ENCODE results near the gene PIGP. TPM values are rescaled to one million over a fixed set of nuclear protein-coding genes. Genes with fewer than 3 reads are reported as not detected.
A peak's percentile ranks its signal among the peaks of the same experiment; 100 is the strongest.
"Not testable (repeated sequence)": the region's sequence is repeated elsewhere in the genome, so short reads cannot be mapped to it uniquely, and the experiment has no call there.

The PIGP gene
- 46.5 and 67.0 TPM in 2 replicates for total RNA-seq (2014; rRNA removed; shearing (Covaris generic))

DNA sequence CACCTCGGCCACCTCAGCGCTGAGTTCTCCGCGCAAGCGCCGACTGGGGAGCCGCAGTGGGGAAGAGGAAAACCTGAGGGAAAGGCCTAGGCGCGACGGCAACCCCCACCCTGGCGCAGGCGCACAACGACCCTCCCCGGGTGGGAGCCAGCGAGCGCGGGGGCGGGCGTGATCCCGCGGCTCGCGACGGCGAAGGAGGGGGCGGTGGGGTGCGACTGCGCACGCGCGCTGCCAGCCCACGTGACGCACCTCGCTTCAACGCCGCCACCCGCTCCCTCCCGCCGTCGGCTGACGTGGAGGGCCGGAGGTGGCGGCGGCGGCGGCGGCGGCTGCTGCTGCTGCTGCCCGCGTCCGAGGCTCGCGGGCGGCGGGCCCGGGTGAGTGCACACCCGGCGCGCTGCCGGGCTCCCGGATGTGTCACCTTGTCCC is at the start of gene PIGP, which contains the start of gene TTC3:
PIGP (minus strand) TSS at position 84 of the 429 bp plus-strand sequence. CDS start 556 bp downstream, outside the sequence.
TTC3 (plus strand) TSS at position 267 of the 429 bp plus-strand sequence. CDS start 14,004 bp downstream, outside the sequence.
- peak; percentile 93 for DNase-seq (ENCODE audit: low read depth)

DNA sequence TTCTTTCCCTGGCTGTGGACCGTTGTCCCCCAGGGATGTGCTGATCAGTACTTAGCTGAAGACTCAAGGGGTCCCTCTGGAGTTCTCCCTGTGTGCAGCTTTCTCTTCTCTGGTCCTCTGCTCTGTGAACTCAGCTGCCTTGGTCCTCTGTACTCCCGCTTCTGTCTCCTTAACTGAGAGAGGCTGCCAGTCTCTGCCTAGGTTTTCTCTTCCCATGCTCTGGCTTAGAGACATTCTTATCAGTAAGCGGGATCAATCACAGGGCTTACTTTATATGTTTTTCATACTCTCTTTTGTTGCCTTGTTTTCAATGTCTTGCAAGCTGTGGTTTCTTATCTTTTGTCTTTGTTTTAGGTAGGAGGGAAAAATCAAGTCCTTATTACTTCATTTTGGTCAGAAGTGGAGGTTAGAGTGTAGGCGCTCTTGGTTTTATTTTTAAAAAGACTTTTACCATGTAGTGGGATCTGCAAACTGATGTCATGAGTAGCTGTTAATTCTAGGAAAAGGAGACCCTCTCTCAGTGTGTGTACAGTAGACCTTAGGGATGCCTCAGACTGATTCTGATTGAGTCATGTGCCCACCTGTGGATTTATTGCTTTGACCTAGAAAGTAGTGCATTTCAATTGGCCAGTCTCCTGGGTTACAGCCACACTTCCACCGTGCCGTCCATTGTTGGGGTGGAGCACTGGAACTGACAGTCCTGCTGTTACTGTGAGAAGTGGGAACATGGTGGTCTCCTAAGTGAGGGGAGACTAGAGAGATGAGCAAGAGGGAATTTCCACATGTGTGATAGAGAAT is 46.7 kb upstream of the PIGP start:
- no peak for DNase-seq (ENCODE audit: low read depth)

DNA sequence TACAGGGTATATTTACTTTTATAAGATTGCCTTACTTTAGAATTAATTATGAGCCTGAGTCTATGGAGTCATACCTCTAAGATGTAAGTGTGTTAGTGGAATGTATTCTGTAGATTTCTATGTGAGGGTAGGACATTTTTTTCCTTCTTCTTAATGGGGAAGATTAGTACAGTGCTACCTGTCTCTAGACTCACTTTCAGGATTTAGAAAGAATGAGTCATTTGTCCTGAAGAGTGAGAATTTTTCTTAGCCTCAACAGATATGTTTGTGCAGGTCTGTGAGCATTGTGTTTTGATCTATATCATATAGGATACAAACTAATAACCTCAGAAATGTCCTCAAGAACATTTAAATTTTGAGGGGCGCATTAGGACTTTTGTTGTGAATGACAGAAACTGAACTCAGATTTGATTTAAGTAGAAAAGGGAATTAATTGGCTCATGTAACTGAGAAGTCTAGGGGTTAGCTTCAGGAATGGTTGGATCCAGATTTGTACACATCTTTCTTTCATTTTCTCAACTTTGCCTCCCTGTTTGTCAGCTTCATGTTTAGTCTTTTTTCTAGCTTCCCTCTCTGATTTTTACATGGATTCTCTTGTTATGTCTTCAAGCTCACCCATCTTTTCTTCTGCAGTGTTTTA is 45.4 kb upstream of the PIGP start:
- DNase-seq (ENCODE audit: low read depth): no peak

DNA sequence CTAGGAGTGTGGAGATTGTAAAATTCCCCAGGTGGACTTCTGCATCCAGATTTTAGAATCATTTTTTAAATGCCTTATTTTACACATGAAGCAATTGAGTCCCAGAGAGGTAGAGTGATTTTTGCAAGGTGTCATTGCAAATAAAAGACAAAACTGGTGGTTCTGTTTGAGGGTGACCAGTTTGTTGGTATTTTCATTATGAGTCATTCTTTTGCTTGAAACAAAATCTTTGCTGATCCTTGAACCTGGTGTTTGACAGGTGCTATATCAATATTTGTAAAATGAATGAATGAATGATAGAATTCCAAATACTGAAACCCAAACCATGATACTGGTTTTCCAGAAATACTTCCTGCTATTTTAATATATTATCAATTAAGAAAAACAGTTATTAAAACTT is 44.3 kb upstream of the PIGP start:
- DNase-seq (ENCODE audit: low read depth): peak; percentile 11

DNA sequence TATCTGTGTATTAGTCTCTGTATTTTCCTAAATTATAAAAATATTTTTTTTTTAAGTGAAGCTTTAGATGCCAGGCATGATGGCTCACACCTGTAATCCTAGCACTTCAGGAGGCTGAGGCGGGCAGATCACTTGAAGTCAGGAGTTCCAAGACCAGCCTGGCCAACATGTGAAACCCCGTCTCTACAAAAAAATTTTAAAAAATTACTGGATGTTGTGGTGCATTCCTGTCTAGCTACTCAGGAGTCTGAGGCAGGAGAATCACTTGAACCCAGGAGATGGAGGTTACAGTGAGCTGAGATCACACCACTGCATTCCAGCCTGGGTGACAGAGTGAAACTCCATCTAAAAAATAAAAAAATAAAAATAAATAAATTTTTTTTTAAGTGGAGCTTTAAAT is 43.6 kb upstream of the PIGP start:
- not testable (repeated sequence) for DNase-seq (ENCODE audit: low read depth)

DNA sequence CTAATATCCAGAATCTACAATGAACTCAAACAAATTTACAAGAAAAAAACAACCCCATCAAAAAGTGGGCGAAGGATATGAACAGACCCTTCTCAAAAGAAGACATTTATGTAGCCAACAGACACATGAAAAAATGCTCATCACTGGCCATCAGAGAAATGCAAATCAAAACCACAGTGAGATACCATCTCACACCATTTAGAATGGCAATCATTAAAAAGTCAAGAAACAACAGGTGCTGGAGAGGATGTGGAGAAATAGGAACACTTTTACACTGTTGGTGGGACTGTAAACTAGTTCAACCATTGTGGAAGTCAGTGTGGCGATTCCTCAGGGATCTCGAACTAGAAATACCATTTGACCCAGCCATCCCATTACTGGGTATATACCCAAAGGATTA is 41.4 kb upstream of the PIGP start:
- not testable (repeated sequence) for DNase-seq (ENCODE audit: low read depth)

DNA sequence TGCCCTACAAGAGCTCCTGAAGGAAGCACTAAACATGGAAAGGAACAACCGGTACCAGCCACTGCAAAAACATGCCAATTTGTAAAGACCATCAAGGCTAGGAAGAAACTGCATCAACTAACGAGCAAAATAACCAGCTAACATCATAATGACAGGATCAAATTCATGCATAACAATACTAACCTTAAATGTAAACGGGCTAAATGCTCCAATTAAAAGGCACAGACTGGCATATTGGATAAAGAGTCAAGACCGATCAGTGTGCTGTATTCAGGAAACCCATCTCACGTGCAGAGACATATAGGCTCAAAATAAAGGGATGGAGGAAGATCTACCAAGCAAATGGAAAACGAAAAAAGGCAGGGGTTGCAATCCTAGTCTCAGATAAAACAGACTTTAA is 38.2 kb upstream of the PIGP start:
- not testable (repeated sequence) for DNase-seq (ENCODE audit: low read depth)

DNA sequence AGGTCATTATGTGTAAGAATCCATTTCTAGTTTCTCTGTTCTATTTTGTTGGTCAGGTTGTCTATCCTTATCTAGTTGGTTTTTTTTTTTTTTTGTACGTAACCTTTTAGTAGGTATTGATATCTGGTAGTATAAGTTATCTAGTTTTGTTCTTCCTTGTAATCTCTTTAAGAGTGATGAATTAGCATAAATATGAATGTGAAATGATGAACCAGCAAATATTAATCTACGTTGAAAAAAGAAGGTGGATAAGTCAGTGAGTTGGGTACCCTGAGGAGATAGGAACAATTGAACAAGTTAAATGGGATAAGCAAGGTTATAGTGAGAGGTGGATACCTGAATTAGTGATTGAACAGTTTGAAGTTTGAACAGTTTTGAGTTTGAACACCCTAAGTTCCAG is 34.1 kb upstream of the PIGP start:
- no peak for DNase-seq (ENCODE audit: low read depth)

DNA sequence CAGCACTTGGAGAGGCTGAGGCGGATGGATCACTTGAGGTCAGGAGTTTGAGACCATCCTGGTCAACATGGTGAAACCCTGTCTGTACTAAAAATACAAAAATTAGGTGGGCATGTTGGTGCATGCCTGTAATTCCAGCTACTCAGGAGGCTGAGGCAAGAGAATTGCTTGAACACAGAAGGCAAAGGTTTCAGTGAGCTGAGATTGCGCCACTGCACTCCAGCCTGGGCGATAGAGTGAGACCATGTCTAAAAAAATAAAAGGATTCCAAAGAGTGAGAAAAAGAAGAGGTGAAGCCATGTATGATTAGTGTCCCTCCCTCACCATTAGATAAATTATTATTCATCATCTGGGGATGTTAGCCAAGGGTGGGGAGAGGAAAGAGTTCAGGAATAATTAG is 29.9 kb upstream of the PIGP start:
- not testable (repeated sequence) for DNase-seq (ENCODE audit: low read depth)

DNA sequence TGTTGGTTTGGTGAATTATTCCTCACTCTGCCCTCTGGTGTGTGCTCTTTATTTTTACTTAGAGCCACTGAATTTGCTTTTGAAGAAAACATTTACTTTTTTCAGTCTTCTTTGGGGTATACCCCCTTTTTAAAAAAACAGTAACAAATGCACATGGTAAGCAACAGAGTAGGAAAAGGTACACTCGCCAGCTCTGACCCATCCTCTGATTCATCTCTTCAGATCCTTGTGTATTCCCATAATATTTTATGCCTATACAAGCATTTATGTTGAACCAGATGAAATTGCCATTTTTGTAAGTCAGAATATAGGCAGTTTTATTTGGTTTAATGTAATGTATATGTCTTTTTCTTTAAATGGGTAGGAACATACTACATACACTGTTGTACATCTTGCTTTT is 28.5 kb upstream of the PIGP start:
- DNase-seq (ENCODE audit: low read depth): peak; percentile 10

DNA sequence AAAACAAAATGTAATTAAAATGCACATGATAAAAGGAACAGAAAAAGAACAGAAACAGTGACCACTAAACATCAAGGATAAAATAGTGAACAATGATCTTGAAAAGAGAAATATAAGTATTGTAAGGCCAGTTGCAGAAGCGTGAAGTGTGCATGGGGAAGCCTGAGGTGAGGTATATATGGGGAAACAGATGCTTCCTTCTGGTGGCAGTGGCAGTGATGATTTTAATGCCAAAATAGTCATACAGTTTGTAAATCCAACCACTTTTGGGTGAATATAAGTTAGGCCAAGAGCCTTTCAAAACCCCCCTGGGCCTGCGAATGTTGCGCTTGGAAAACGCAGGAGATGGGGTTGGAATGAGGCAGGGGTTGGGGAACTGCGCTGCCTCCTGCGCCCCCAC is 27.4 kb upstream of the PIGP start:
- DNase-seq (ENCODE audit: low read depth): no peak

DNA sequence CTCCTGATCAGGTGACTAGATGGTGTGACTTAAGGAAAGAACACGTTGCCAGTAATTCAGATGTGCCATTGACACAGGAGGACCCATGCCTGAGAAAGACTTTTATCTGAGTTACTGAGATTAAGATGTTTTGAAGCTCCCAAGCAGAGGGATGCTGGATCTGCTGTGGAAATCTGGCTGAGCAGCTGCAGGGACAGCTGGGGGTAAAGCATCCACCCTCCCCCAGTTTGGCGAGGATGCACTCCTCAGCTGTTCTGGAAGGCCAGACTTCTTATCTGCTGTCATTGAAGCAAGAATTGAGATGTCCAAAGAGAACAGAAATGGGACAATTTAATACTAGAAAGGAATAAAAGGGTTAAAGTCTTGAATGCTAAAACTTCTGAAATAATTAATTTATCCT is 25.9 kb upstream of the PIGP start:
- DNase-seq (ENCODE audit: low read depth): no peak

DNA sequence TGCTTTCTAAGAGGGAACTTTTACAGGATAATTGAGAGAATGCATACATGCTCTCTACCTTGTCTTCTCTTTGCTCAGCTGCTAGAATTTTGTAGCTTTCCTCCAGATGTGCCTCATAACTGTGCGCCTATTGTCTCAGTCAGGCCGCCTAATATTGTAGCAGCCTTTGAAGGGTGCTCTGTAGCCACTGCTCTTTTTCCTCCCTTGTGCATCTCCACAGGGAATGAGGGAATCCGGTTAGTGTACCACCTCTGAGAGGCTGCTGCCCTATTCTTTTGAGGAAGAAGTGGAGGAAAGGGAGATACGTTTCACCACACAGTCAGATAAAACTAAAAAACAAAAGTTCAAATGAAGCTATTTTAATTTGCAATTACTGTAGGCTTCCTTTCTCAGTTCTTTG is 22.9 kb upstream of the PIGP start:
- no peak for DNase-seq (ENCODE audit: low read depth)

DNA sequence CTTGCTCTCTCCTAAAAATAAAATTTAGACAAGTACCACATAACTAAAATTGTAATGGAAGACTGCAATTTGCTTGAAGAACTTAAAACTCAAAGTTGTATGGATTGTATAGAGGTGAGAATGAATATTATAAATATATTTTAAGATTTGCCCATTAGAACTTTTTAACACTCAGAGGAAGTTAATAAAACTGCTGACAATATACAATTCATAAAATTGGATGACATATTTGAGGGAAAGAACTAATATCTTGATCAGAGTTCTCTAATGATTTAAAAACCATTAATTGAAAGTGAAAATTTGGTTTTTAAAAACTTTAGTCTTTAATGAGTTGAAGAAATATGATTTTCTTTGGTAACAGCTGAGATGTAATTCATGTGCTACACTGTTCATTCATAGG is 21.1 kb upstream of the PIGP start:
- DNase-seq (ENCODE audit: low read depth): no peak

DNA sequence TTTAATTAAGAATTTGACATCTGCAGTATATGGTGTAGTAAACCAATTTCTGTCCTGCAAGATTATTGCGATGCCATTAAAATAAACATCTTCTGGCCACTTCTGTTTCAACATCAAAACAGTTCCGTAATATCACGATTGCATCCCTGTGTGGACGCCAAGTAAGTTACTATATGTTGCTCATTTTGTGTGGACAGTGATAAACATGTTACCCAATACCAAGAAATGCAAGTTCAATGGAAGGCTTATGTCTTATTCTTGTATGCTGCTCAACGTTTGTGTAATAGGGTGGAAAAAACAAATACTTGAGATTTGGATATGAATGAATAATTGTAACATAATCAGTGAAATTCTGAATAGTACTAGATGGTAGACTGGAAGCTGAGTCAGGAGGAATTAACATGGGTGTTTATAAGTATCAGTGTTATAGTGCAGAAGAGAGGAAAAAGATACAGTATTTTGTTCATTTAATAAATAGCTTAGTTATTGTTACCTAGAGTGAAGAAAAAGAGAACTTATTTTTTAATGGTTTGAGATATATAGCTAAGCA is 15.4 kb upstream of the PIGP start:
- DNase-seq (ENCODE audit: low read depth): no peak

DNA sequence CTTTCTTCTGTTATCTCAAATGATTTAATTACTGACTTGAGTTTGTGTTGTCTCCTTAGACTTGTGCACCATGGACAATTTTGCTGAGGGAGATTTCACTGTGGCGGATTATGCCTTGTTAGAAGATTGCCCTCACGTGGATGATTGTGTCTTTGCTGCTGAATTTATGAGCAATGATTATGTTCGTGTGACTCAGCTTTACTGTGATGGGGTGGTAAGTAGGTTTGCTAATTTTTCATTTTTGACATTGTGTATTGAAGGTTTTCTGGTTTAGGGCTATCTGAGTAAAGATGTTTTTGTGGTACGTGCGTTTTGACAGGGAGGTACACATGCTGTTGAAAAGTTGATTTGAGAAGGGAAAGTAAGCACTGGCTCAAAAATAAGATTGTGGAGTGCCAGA is 14.3 kb upstream of the PIGP start:
- peak; percentile 52 for DNase-seq (ENCODE audit: low read depth)

DNA sequence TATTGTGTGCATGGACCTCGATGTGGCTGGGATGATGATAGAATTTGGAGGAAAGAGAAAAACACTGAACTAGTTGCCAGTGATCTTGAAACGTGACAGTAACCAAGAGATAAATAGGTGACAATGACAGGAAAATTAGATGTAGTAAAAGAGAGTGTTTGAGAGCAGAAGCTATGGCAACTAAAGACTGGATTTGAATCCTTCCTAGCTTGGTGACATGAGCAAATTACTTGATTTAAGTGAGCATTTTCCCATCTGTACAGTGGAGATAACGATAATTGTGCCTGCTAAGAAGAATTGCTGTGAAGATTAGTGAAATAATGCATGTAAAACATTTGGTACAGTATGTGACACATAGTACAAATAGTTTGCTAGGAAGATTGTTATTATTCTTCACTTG is 12.9 kb upstream of the PIGP start:
- no peak for DNase-seq (ENCODE audit: low read depth)

DNA sequence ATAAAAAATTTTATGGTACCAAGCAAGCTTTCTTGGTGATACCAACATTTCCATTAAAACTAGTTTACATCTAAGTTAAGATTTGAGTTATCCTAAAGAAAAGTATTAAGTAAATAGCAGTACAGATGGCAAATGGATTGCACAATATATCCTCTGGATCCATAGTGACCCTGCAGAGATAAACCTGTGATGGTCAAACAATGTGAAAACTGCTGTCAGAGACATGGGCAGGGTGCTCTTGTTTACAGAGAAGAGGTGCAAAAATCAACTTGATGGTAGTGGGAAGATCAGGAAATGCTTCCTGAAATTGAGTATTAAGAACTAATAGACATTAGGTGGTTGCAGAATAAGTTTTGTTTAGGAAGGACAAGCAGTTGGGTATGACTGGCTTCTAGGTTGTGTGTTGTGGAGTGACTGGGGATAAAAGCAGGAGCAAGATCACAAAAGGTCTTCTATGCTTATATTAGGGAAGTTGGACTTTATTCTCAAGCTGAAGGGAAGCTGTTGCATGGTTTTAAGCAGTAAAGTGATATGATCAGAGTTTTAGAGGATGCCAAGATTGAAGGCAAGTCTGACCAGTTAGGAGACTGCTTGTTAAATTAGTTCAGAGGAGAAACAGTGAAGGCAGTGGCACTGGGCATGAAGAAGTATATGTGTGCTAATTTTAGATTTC is 10.1 kb upstream of the PIGP start:
- no peak for DNase-seq (ENCODE audit: low read depth)

DNA sequence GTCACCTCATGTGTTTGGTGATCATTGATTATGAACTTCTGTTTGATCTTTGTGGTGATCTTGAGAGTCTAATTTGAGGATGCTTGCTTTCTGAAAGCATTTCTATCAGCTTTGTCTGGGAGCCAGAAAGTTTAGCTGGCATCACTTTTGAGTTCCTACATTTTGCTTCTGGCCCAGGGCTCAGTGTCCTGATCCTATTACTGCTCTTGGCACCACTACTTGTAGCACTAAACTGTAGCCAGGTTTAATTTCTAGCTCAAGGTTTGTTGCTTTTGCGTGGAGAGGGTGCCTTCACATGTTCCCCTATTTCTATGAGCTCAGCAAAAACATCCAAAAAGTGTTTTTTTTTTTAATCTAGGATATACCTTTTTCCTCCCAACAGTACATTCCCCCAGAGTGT is 9.5 kb upstream of the PIGP start:
- no peak for DNase-seq (ENCODE audit: low read depth)

DNA sequence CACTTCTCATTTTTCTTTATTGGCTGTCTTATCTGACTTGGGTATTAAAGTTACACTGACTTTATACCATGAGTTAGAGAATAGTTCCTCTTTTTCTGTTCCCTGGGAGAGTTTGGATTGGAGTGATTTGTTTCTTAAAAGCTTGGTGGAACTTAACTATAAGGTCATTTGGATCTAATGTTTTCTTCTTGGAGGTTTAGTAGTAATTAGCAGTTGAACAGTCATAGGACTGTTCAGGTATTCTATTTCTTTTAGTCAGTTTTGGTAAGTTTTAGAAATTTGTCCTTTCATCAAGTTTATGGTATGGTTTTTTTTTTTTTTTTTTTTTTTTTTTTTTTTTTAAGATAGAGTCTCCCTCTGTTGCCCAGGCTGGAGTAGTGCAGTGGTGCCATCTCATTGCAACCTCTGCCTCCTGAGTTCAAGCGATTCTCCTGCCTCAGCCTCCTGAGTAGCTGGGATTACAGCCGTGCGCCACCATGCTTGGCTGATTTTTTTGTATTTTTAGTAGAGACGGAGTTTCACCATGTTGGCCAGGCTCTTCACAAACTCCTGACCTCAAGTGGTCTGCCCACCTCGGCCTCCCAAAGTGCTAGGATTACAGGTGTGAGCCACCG is 6.4 kb upstream of the PIGP start:
- DNase-seq (ENCODE audit: low read depth): no peak

DNA sequence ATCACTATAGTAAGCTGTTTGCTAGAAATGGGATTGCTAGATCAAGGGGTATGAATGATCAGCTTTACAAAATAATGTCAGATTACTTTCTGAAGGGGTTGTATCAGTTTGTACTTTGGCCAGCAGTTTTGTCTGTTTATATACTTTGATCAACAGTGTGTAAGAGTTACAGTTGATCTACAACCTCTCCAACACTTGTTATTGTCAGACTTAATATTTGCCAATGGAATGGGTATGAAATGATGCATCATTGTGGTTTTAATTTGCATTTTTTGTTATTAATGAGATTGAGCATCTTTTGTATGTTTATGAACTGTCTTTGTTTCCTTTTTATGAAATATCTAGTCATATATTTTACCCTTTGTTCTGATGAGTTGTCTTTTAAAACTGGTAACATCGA is 4.5 kb upstream of the PIGP start:
- no peak for DNase-seq (ENCODE audit: low read depth)

Data from M059J (cell line).